ENCODE measurements around the gene TMEM9. TPM values are rescaled to one million over a fixed set of nuclear protein-coding genes. Genes with fewer than 3 reads are reported as not detected.

Gene TMEM9
- total and polyA plus RNA-seq, 9 of the 15 experiments (the other 6 are each of a cell fraction or from before 2014, with no cell fraction given) = 30.4 to 107 (median 67.6) TPM

DNA sequence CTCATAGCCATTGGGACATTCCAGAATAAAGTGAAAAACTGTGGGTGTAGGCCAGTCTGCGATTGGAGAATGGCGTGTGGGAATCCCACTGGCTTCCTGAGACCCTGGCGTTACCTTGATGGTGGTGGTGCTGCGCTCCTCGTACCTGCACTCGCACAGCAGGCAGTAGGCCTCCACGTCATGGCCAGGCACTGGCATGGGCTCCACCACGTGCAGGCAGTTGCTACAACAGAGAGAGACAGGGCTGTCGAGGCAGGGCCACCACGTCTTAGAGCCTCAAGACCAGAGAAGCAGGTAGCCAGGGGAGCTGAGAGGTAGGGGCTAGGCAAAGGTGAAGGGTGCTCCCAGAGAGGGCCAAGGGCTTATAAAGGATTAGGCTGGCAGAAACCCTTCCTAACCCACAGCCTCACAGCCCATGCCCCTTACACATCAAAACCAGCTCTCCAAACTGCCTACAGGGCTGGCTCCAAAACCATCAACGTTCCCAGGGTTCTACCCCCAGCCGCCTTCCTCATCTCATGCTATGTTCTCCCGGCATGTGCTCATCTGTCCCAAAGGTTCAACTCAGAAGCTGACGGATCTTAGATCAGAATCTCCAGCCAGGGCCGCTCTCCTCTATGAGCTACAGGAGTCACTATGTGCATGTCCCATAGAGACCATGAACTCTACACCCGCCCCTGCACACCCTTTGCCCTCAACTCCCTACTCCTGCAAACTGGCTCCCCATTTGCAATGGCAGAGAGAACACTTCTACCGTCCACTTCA is 7.5 kb downstream of the TMEM9 start:
- H3K36me3 ChIP-seq (ENCODE audit: control insufficient read depth, insufficient read depth, low read length) = peaks cover 100% of the 10 kb centered on the region
- in situ Hi-C loops (cut with MboI) (loop anchor here (5.0 kb wide), 1 partner anchor 70 kb away; no protein-coding TSS in a partner anchor), intact Hi-C loops (cut with micrococcal nuclease) (no loop called here)

GRCh38 chr1:201145816-201146215 is 8.5 kb downstream of the TMEM9 start:
- H3K27me3 ChIP-seq (ENCODE audit: control insufficient read depth in 2 of 2, insufficient read depth in 2 of 2, low read length in 2 of 2) = no peaks in the 10 kb centered on the region
- ATAC-seq (no peak), FAIRE-seq (no peak), DNase-seq (ENCODE audit: extremely low read depth in 1 of 4, low spot score in 3 of 4) (no peak)
- WGBS (ENCODE audit: insufficient coverage, low coverage, missing lambda C conversion rate) = 76% methylated on average over 7 of the region's 7 CpGs
- POLR2A ChIA-PET = interaction anchor here (0.6 to 1.4 kb wide), 4 partner anchors 10 to 801 kb away, joined by 3 to 5 read pairs (median 3); partner anchors contain the start of gene LMOD1
- intact Hi-C loops (cut with micrococcal nuclease) (no loop called here), in situ Hi-C loops (cut with MboI) (loop anchor here (5.0 kb wide), 1 partner anchor 71 kb away; no protein-coding TSS in a partner anchor)
- H3K9me1 ChIP-seq (ENCODE audit: control insufficient read depth, insufficient read depth, low read length) = no peaks in the 10 kb centered on the region
- H3K4me1 ChIP-seq (replicated peaks in 1 of 2; ENCODE audit: control insufficient read depth in 2 of 2, insufficient read depth in 2 of 2, low read length in 2 of 2) = peaks cover 0 to 4% of the 10 kb centered on the region in 2 experiments; a peak in 3 of 5 replicates
- no peak overlapping the region for H3K9ac ChIP-seq (ENCODE audit: insufficient read depth in 1 of 2, low read depth in 2 of 2, low read length in 2 of 2)
- no peaks in the 10 kb centered on the region for H3K79me2 ChIP-seq (ENCODE audit: control insufficient read depth, insufficient read depth, low read length)
- peaks cover 6% of the 10 kb centered on the region; the same call in 1 of the 2 replicates for H4K20me1 ChIP-seq (replicated peaks; ENCODE audit: control insufficient read depth, insufficient read depth, low read length)
- TF ChIP-seq STAT5B (CRISPR knock-in tag; IDR thresholded peaks at IDR 0.05) (no peak), TAF7 (tag; IDR thresholded peaks at IDR 0.05) (no peak), FUS (optimal IDR thresholded peaks at IDR 0.05; ENCODE audit: low read depth, low read length) (no peak), PHB (CRISPR knock-in tag; IDR thresholded peaks at IDR 0.05) (no peak), NUFIP1 (IDR thresholded peaks at IDR 0.05; ENCODE audit: partially characterized antibody) (no peak), ARID3B (CRISPR knock-in tag; IDR thresholded peaks at IDR 0.05; ENCODE audit: borderline replicate concordance) (no peak), ZNF780A (CRISPR knock-in tag; IDR thresholded peaks at IDR 0.05) (no peak), ZNF232 (CRISPR knock-in tag; IDR thresholded peaks at IDR 0.05) (no peak), ZNF589 (CRISPR knock-in tag; IDR thresholded peaks at IDR 0.05; ENCODE audit: low read depth) (no peak)
- H3K4me3 ChIP-seq = no peak overlapping the region
- BruUV-seq (replicated peaks) = no TSS peak
- H3K36me3 ChIP-seq (ENCODE audit: control insufficient read depth, insufficient read depth, low read length) = peaks cover 100% of the 10 kb centered on the region
- CTCF ChIA-PET (ENCODE audit: low intra/inter-chr PET ratio) = no interaction called here
- no peak overlapping the region for H3K4me2 ChIP-seq (ENCODE audit: insufficient read depth, low read length)
- H3K9me3 ChIP-seq (replicated peaks; ENCODE audit: control insufficient read depth, insufficient read depth, low read depth, low read length) = no peaks in the 10 kb centered on the region
- no peak overlapping the region for H3K27ac ChIP-seq (ENCODE audit: extremely low read depth, low read depth, low read length)
- H2AFZ ChIP-seq (ENCODE audit: low read depth, low read length) = no peak overlapping the region

More for the DNA sequence above, 7.5 kb downstream of the TMEM9 start:
- Histone ChIP-seq H2AFZ (ENCODE audit: low read depth, low read length) (no peak overlapping the region), H3K4me1 (replicated peaks in 1 of 2; ENCODE audit: control insufficient read depth in 2 of 2, insufficient read depth in 2 of 2, low read length in 2 of 2) (peaks cover 0 to 4% of the 10 kb centered on the region in 2 experiments; a peak in 3 of 5 replicates), H4K20me1 (replicated peaks; ENCODE audit: control insufficient read depth, insufficient read depth, low read length) (peaks cover 6% of the 10 kb centered on the region; the same call in 1 of the 2 replicates), H3K4me3 (no peak overlapping the region), H3K4me2 (ENCODE audit: insufficient read depth, low read length) (no peak overlapping the region), H3K27ac (ENCODE audit: extremely low read depth, low read depth, low read length) (no peak overlapping the region), H3K9me1 (ENCODE audit: control insufficient read depth, insufficient read depth, low read length) (no peaks in the 10 kb centered on the region), H3K9me3 (replicated peaks; ENCODE audit: control insufficient read depth, insufficient read depth, low read depth, low read length) (no peaks in the 10 kb centered on the region), H3K27me3 (ENCODE audit: control insufficient read depth in 2 of 2, insufficient read depth in 2 of 2, low read length in 2 of 2) (no peaks in the 10 kb centered on the region), H3K79me2 (ENCODE audit: control insufficient read depth, insufficient read depth, low read length) (no peaks in the 10 kb centered on the region), H3K9ac (ENCODE audit: insufficient read depth in 1 of 2, low read depth in 2 of 2, low read length in 2 of 2) (0 out of 4 replicates have a peak overlapping the region, but pooled peaks of 1 of the 2 experiments have one; percentile 2)
- POLR2A ChIA-PET = interaction anchor here (0.7 to 1.0 kb wide), 4 partner anchors 11 to 70 kb away, joined by 3 to 5 read pairs (median 4); no protein-coding TSS in a partner anchor
- BruUV-seq (replicated peaks) = no TSS peak
- DNase-seq (ENCODE audit: extremely low read depth in 1 of 4, low spot score in 3 of 4) = no peak
- WGBS (ENCODE audit: insufficient coverage, low coverage, missing lambda C conversion rate) = 77% methylated on average over 17 of the region's 17 CpGs
- TF ChIP-seq SMAD4 (CRISPR knock-in tag; conservative IDR thresholded peaks at IDR 0.05) (no peak), RBFOX2 (IDR thresholded peaks at IDR 0.05; ENCODE audit: low read depth, low read length) (peak; percentile 37; the same call in 1 of the 2 replicates)
- no peak for ATAC-seq
- CTCF ChIA-PET (ENCODE audit: low intra/inter-chr PET ratio) = no interaction called here
- FAIRE-seq = no peak

Data from K562 (cell line).